ENCODE measurements around the gene STK39. TPM values are rescaled to one million over a fixed set of nuclear protein-coding genes. Genes with fewer than 3 reads are reported as not detected.

Gene STK39
- total RNA-seq, 4 donors from 2014 or later: 8.9 to 28.3 (median 14.5) TPM

- no peak overlapping the region for H3K4me3 ChIP-seq (ENCODE audit: low read depth, poor library complexity, severe bottlenecking)
- TF ChIP-seq CTCF (IDR thresholded peaks at IDR 0.05) (no peak), POLR2A (IDR thresholded peaks at IDR 0.05) (no peak)
- DNase-seq (ENCODE audit: low spot score in 2 of 2): no peak
- intact Hi-C loops (cut with DNase I; ENCODE audit: low total_unique reads): no loop called here
- 92 to 98% methylated on average over 3 of the region's 3 CpGs for WGBS, 2 donors
Observed at GRCh38 chr2:168015274-168015953, 232.0 kb downstream of the STK39 start.

- no peak overlapping the region for H3K4me3 ChIP-seq (ENCODE audit: low read depth, poor library complexity, severe bottlenecking)
- WGBS, 2 donors: 82 to 85% methylated on average over 1 of the region's 1 CpG
- DNase-seq (ENCODE audit: low spot score in 2 of 2): no peak
- TF ChIP-seq POLR2A (IDR thresholded peaks at IDR 0.05) (no peak), CTCF (IDR thresholded peaks at IDR 0.05) (no peak)
- intact Hi-C loops (cut with DNase I; ENCODE audit: low total_unique reads): no loop called here
Observed at GRCh38 chr2:168009900-168010299, 237.5 kb downstream of the STK39 start.

GRCh38 chr2:168008646-168009195 lies 238.7 kb downstream of the STK39 start:
- no peak for DNase-seq (ENCODE audit: low spot score in 2 of 2)
- no peak overlapping the region for H3K4me3 ChIP-seq (ENCODE audit: low read depth, poor library complexity, severe bottlenecking)
- 84 to 92% methylated on average over 3 of the region's 3 CpGs for WGBS, 2 donors
- intact Hi-C loops (cut with DNase I; ENCODE audit: low total_unique reads): no loop called here
- TF ChIP-seq POLR2A (IDR thresholded peaks at IDR 0.05) (no peak), CTCF (IDR thresholded peaks at IDR 0.05) (no peak)

GRCh38 chr2:168006498-168006897 lies 240.9 kb downstream of the STK39 start:
- no peak overlapping the region for H3K4me3 ChIP-seq (ENCODE audit: low read depth, poor library complexity, severe bottlenecking)
- DNase-seq (ENCODE audit: low spot score in 2 of 2): no peak
- no peak for TF ChIP-seq CTCF (IDR thresholded peaks at IDR 0.05)
- no peak for TF ChIP-seq POLR2A (IDR thresholded peaks at IDR 0.05)
- intact Hi-C loops (cut with DNase I; ENCODE audit: low total_unique reads): no loop called here
- WGBS, 2 donors: 73 to 77% methylated on average over 5 of the region's 5 CpGs

GRCh38 chr2:168005586-168005985 lies 241.8 kb downstream of the STK39 start:
- DNase-seq (ENCODE audit: low spot score in 2 of 2): no peak
- intact Hi-C loops (cut with DNase I; ENCODE audit: low total_unique reads): no loop called here
- WGBS, 2 donors: 96 to 97% methylated on average over 3 of the region's 3 CpGs
- H3K4me3 ChIP-seq (ENCODE audit: low read depth, poor library complexity, severe bottlenecking): no peak overlapping the region
- TF ChIP-seq CTCF (IDR thresholded peaks at IDR 0.05) (no peak), POLR2A (IDR thresholded peaks at IDR 0.05) (no peak)

- TF ChIP-seq POLR2A (IDR thresholded peaks at IDR 0.05): no peak
- TF ChIP-seq CTCF (IDR thresholded peaks at IDR 0.05): no peak
- intact Hi-C loops (cut with DNase I; ENCODE audit: low total_unique reads): no loop called here
- 95 to 98% methylated on average over 3 of the region's 3 CpGs for WGBS, 2 donors
- no peak overlapping the region for H3K4me3 ChIP-seq (ENCODE audit: low read depth, poor library complexity, severe bottlenecking)
- DNase-seq (ENCODE audit: low spot score in 2 of 2): no peak
Observed at GRCh38 chr2:168003876-168004275, 243.5 kb downstream of the STK39 start.

Measured in lower leg skin (tissue), 4 donors.